Loucy (cell line): ENCODE results near the gene ASPG.
"Not testable (repeated sequence)": the region's sequence is repeated elsewhere in the genome, so short reads cannot be mapped to it uniquely, and the experiment has no call there.

Source experiments
- CTCF ChIP-seq: fragments of 200-600 bp; sonication (generic); conservative IDR thresholded peaks from 2 replicates; pipeline ENCODE4 v1.5.1; 2014; ENCODE audit warnings: mild to moderate bottlenecking, antibody characterized with exemption, low read length
- EZH2phosphoT487 ChIP-seq: fragments of 200-600 bp; IDR thresholded peaks from 2 replicates; pipeline ENCODE4 v1.6.1; 2018; ENCODE audit warnings: antibody characterized with exemption, mild to moderate bottlenecking, moderate library complexity, borderline replicate concordance

GRCh38 chr14:104153394-104153755 lies 67.9 kb downstream of the ASPG start:
- TF ChIP-seq EZH2phosphoT487, CTCF: not testable (repeated sequence)
